RCC 7860 (cell line): ENCODE measurements around the gene AGGF1.
A peak's percentile ranks its signal among the peaks of the same experiment; 100 is the strongest.
"Not testable (repeated sequence)": the region's sequence is repeated elsewhere in the genome, so short reads cannot be mapped to it uniquely, and the experiment has no call there.

ENCODE experiments used
- DNase-seq: peaks from one replicate; pipeline ENCODE4 v3.0.0-alpha.2; 2015; ENCODE audit warnings: low spot score
- FAIRE-seq: peaks from 2 replicates; lab custom pipeline; 2012; peaks lifted over from hg19 to GRCh38; lab: Jason Lieb, UNC

AGGF1 gene

DNA sequence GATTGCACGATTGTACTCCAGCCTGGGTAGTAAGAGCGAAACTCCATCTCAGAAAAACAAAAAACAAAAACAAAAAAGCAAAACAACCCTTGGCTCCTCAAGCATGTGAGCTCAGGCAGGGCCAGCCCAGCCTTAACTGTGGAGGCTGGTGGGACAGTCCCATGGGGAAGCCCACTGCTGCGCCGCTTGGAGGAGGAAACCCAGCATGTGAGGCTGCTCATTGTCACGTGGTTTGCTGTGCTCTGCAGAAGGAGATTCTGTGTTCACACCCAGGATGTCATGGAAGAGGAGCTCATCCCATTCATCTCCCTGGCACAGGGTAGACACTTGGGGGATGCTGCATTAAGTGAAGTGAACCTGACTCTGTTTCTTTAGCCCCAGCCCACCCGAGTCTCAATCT, 52.9 kb downstream of the AGGF1 start:
- DNase-seq (no peak), FAIRE-seq (no peak)

DNA sequence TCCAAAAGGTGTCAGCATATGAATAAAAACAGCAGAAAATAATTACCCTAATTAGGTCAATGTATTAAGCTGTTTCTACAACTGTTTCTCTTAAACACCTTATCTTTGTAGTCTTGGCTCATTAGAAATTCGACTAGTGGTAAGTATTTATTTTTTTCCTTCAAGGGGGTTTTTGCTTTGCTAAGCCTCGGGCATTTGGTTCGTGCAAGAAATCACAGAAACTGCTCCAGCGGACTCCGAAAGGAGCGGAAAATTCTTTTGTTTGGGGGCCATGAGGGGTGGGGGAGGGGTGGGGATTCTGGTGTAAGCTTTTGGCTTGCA, 56.1 kb downstream of the AGGF1 start:
- FAIRE-seq: no peak

DNA sequence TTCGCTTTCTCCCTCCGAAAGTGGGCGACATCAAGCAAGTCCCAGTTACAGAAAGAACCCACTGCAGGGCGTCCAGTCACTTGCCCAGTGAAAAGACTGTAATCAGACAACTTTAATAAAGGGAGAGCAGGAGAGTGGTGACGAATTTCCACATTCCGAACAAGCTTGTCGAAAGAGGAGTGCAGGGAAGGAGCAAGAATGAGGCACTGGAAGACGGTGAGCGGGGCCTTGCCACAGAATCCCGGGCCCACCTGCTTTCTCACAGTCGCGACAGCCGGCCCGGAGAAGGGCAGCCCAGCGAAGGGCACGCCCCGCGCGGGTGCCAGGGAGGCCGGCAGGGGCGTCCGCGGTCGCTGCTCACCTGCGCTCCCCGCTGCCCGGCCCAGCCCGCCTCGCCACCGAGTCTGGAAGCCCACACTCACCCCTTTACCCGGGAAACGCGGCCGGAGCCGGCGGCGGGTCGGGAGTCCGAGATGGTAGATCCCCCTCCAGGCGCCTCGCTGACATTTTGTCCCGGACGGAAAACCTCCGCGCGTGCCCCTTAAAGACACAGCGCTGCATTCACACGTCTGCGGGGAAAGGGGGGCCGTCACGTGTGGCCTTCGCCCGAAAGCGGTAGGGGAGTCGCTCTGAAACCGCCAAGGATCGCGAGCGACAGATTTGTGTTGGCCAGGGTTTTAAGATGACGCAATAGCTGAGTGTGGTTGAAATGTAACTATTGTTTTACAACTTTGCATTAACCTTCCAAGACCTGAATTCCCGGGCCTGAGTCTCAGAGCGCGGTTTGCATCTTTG, 56.7 kb downstream of the AGGF1 start, which contains the start of gene ZBED3:
Gene ZBED3, minus strand, starts transcription at position 597 of the 795 bp plus-strand sequence. CDS start 9,407 bp downstream, outside the sequence.
- DNase-seq: peak; percentile 33

More for the DNA sequence above, 56.1 kb downstream of the AGGF1 start:
- no peak for DNase-seq

DNA sequence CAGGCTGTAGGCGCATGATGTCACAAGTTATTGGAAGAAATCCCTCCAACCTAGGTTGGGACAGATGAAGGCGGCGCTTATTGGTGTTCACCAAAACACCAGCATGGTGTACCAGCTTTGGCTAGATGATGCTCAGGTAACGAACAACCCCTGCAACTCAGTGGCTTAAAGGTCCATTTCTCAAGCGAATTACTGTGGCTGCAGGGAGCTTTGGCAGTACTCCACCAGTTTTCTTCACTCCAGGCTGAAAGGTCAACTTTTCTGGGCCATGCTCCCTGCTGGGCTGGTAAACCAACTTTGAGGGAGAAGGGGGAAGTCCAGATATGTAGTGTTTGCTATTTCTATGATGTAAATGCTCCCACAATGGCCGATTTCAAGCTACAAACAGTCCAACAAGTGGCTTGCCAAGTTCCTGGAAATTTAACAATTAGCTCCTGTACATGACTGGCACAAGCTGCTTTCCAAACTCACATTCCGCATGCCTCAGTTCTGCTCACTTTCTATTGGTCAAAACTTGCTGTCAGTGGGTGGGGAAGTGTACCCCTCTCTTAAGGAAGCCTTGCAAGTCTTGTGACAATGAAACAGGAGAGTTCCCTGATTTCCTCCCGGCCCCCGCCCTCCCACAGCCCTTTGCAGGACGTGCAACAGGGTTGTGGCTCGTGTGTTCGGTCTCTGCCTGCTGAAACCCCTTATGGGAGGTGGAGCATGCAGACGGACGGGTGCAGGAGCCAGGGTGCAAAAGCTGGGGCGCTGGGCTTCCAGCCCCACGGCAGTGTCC, 57.5 kb downstream of the AGGF1 start:
- no peak for DNase-seq
- FAIRE-seq: no peak

More for the DNA sequence above, 56.7 kb downstream of the AGGF1 start, which contains the start of gene ZBED3:
- FAIRE-seq: no peak

DNA sequence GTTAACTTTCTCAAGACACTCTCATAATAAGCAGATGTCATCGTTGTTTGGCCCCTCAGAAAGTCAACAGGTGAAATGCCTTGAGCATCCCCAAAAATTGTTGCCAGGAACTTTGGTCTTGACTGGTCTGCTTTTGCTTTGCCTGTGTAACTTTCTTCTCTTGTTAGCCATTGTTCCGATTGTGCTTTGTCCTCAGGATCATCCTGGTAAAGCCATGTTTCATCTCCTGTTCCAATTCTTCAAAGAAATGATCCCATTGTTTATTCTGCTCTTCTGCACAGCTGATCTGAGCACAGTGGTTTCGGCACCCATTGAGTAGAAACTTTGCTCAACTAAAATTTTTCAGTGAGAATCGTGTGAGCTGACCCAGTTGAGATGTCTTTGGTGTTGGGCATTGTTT, 65.0 kb downstream of the AGGF1 start:
- no peak for FAIRE-seq

DNA sequence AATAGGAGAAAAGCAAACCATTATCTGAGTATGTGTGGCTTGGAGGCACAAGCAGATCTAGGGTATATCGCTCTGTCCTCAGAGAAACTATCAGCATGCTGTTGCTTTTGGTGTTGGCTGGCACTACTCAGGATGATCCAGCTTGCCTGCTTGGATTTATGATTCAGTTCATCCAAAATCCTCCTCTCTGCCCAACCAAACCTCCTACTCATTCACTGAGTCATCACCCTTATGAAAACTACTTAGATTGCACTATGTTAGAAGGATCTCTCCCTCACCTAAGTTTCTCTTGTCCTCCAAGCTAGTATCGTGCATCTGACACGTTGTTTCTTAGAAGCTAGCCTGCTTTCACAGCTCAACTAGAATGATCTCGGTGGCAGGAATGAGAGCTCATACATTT, 71.1 kb downstream of the AGGF1 start:
- DNase-seq: peak; percentile 13
- FAIRE-seq: no peak

More for the DNA sequence above, 65.0 kb downstream of the AGGF1 start:
- DNase-seq: no peak

DNA sequence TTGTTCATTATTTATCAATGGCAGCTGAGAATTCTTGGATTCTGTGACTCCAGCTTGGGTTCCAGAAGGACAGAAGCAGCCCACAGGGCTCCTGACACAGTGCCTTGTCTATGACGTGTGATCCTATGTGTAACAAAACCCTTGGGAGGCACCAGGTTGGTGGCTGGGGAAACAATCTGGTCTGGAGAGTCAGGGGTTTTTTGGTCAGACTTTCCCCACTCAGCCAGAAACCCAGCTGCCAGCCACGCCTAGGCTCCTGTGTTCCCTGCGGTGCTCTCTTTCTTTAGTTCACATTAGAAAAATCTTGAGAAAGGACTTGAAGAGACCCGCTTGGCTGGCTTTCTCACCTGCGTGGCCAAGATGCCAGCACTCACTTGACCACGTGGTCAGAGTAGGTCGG, 72.3 kb downstream of the AGGF1 start:
- no peak for FAIRE-seq
- DNase-seq: no peak

DNA sequence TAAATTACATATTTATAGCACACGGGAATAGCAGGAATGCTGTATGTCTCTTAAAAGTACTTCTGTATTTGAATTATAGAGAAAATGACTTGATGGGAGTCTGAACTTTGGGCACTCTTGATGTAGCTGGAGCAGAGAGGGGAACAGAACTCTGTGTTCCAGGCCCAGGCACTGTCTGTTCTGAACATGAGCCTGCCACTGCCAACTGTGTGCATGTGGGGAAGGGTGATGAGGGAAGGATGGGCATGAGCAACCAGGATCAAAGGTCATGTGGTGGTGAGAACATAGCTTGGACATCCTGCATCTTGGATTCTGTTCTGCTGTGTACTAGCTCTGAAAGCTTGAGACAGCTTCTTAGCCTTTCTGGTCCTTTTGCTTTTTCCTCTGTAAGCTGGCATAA, 73.3 kb downstream of the AGGF1 start:
- FAIRE-seq (no peak), DNase-seq (no peak)

DNA sequence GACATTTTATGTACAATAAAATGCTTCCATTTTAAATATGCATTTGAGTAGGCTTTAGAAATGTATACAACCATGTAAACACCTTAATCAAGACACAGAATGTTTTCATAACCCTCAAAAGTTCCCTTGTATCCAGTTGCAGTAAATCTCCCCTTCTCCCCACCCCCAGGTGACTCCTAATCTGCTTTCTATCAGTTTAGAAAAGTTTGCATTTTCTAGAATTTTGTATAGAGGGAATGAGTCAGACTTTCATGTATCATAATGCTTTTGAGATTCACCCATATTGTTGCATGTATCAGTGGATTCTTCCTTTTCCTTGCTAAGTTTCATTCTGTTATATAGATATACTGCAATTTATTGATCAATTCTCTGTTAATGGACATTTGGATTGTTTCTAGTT, 74.6 kb downstream of the AGGF1 start:
- FAIRE-seq (no peak), DNase-seq (no peak)

DNA sequence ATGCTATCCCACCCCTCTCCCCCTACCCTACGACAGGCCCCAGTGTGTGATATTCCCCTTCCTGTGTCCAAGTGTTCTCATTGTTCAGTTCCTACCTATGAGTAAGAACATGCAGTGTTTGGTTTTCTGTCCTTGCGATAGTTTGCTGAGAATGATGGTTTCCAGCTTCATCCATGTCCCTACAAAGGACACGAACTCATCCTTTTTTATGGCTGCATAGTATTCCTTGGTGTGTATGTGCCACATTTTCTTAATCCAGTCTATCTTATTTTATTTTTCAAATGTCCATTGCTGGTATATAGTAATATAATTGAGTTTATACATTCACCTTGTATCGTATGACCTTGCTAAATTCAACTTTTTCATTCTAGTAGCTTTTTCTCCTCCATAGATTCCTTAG, 76.8 kb downstream of the AGGF1 start:
- not testable (repeated sequence) for FAIRE-seq, DNase-seq
